Stimulated activated naive CD8-positive, alpha-beta T cell treated with anti-CD3 and anti-CD28 coated beads, Interleukin-15, Interleukin-2, amounts not matched to agents 100 ng/mL and 50 ng/mL, for 24 hours (primary cell): Measurements from ENCODE around the gene ID3.
A peak's percentile ranks its signal among the peaks of the same experiment; 100 is the strongest.

ENCODE experiments used
- H3K27ac Mint-ChIP-seq: one replicate; pipeline ENCODE4 v1.8.0; 2021; ENCODE audit warnings: mild to moderate bottlenecking, mixed read lengths
- H3K27me3 Mint-ChIP-seq: one replicate; pipeline ENCODE4 v1.8.0; 2021; ENCODE audit warnings: mixed read lengths
- H3K36me3 Mint-ChIP-seq: one replicate; pipeline ENCODE4 v1.8.0; 2021; ENCODE audit warnings: low read depth, mixed read lengths
- H3K4me1 Mint-ChIP-seq: one replicate; pipeline ENCODE4 v1.8.0; 2021; ENCODE audit warnings: low read depth, mixed read lengths
- H3K4me3 Mint-ChIP-seq: one replicate; pipeline ENCODE4 v1.8.0; 2021; ENCODE audit warnings: mild to moderate bottlenecking, mixed read lengths
- H3K9me3 Mint-ChIP-seq: one replicate; pipeline ENCODE4 v1.8.0; 2021; ENCODE audit warnings: mixed read lengths

The ID3 gene

GRCh38 chr1:23563003-23563402 lies 3.7 kb upstream of the ID3 start:
- Mint-ChIP-seq H3K27ac (peak overlapping the region; percentile 21), H3K4me3 (no peak overlapping the region), H3K9me3 (no peaks in the 10 kb centered on the region), H3K36me3 (peaks cover 7% of the 10 kb centered on the region), H3K27me3 (peaks cover 21% of the 10 kb centered on the region), H3K4me1 (peaks cover 53% of the 10 kb centered on the region)

- Mint-ChIP-seq H3K36me3 (peaks cover 13% of the 10 kb centered on the region), H3K4me1 (peaks cover 60% of the 10 kb centered on the region), H3K27me3 (peaks cover 21% of the 10 kb centered on the region), H3K4me3 (peak overlapping the region; percentile 30), H3K27ac (no peak overlapping the region), H3K9me3 (no peaks in the 10 kb centered on the region)
Measured at GRCh38 chr1:23562137-23562876, 3.0 kb upstream of the ID3 start.

GRCh38 chr1:23561813-23562100 lies 2.5 kb upstream of the ID3 start:
- H3K27me3 Mint-ChIP-seq: peaks cover 18% of the 10 kb centered on the region
- no peaks in the 10 kb centered on the region for H3K9me3 Mint-ChIP-seq
- H3K4me3 Mint-ChIP-seq: no peak overlapping the region
- no peak overlapping the region for H3K27ac Mint-ChIP-seq
- H3K36me3 Mint-ChIP-seq: peaks cover 19% of the 10 kb centered on the region
- H3K4me1 Mint-ChIP-seq: peaks cover 65% of the 10 kb centered on the region

- Mint-ChIP-seq H3K27ac (no peak overlapping the region), H3K4me3 (no peak overlapping the region), H3K27me3 (peaks cover 15% of the 10 kb centered on the region), H3K9me3 (no peaks in the 10 kb centered on the region), H3K4me1 (peaks cover 68% of the 10 kb centered on the region), H3K36me3 (peaks cover 20% of the 10 kb centered on the region)
Measured at GRCh38 chr1:23561076-23561812, 1.9 kb upstream of the ID3 start.

- Mint-ChIP-seq H3K36me3 (peaks cover 20% of the 10 kb centered on the region), H3K4me1 (peaks cover 75% of the 10 kb centered on the region), H3K27ac (peak overlapping the region; percentile 47), H3K27me3 (peaks cover 12% of the 10 kb centered on the region), H3K9me3 (no peaks in the 10 kb centered on the region), H3K4me3 (peak overlapping the region; percentile 85)
Measured at GRCh38 chr1:23559985-23560741, 862 bp upstream of the ID3 start.

- peaks cover 12% of the 10 kb centered on the region for H3K27me3 Mint-ChIP-seq
- H3K4me1 Mint-ChIP-seq: peaks cover 83% of the 10 kb centered on the region
- H3K36me3 Mint-ChIP-seq: peaks cover 20% of the 10 kb centered on the region
- peak overlapping the region; percentile 89 for H3K27ac Mint-ChIP-seq
- H3K9me3 Mint-ChIP-seq: no peaks in the 10 kb centered on the region
- peak overlapping the region; percentile 85 for H3K4me3 Mint-ChIP-seq
Measured at GRCh38 chr1:23558872-23559135, 497 bp downstream of the ID3 start.

GRCh38 chr1:23558140-23558871 lies 995 bp downstream of the ID3 start:
- Mint-ChIP-seq H3K27ac (peak overlapping the region; percentile 89), H3K9me3 (no peaks in the 10 kb centered on the region), H3K4me1 (peaks cover 82% of the 10 kb centered on the region), H3K4me3 (peak overlapping the region; percentile 85), H3K36me3 (peaks cover 20% of the 10 kb centered on the region), H3K27me3 (peaks cover 9% of the 10 kb centered on the region)

- H3K27ac Mint-ChIP-seq: peak overlapping the region; percentile 89
- peak overlapping the region; percentile 85 for H3K4me3 Mint-ChIP-seq
- H3K36me3 Mint-ChIP-seq: peaks cover 20% of the 10 kb centered on the region
- H3K4me1 Mint-ChIP-seq: peaks cover 76% of the 10 kb centered on the region
- peaks cover 9% of the 10 kb centered on the region for H3K27me3 Mint-ChIP-seq
- no peaks in the 10 kb centered on the region for H3K9me3 Mint-ChIP-seq
Measured at GRCh38 chr1:23557471-23558124, 1.7 kb downstream of the ID3 start.

- H3K36me3 Mint-ChIP-seq: peaks cover 20% of the 10 kb centered on the region
- H3K27ac Mint-ChIP-seq: peak overlapping the region; percentile 88
- peak overlapping the region; percentile 85 for H3K4me3 Mint-ChIP-seq
- peaks cover 73% of the 10 kb centered on the region for H3K4me1 Mint-ChIP-seq
- H3K9me3 Mint-ChIP-seq: no peaks in the 10 kb centered on the region
- peaks cover 9% of the 10 kb centered on the region for H3K27me3 Mint-ChIP-seq
Measured at GRCh38 chr1:23556635-23557470, 2.4 kb downstream of the ID3 start.

GRCh38 chr1:23555986-23556634 lies 3.2 kb downstream of the ID3 start:
- peaks cover 3% of the 10 kb centered on the region for H3K27me3 Mint-ChIP-seq

GRCh38 chr1:23555270-23555985 lies 3.9 kb downstream of the ID3 start:
- Mint-ChIP-seq H3K27ac (peak overlapping the region; percentile 88), H3K9me3 (no peaks in the 10 kb centered on the region), H3K4me1 (peaks cover 66% of the 10 kb centered on the region), H3K4me3 (peak overlapping the region; percentile 85), H3K36me3 (peaks cover 20% of the 10 kb centered on the region), H3K27me3 (no peaks in the 10 kb centered on the region)

More at GRCh38 chr1:23555986-23556634, 3.2 kb downstream of the ID3 start:
- H3K9me3 Mint-ChIP-seq: no peaks in the 10 kb centered on the region
- H3K27ac Mint-ChIP-seq: peak overlapping the region; percentile 88
- H3K4me1 Mint-ChIP-seq: peaks cover 68% of the 10 kb centered on the region
- peaks cover 20% of the 10 kb centered on the region for H3K36me3 Mint-ChIP-seq
- peak overlapping the region; percentile 85 for H3K4me3 Mint-ChIP-seq

GRCh38 chr1:23554481-23555269 lies 4.6 kb downstream of the ID3 start:
- Mint-ChIP-seq H3K4me1 (peaks cover 59% of the 10 kb centered on the region), H3K9me3 (no peaks in the 10 kb centered on the region), H3K4me3 (peak overlapping the region; percentile 85)

More at GRCh38 chr1:23554481-23555269, 4.6 kb downstream of the ID3 start:
- Mint-ChIP-seq H3K27ac (peak overlapping the region; percentile 88), H3K27me3 (no peaks in the 10 kb centered on the region), H3K36me3 (peaks cover 20% of the 10 kb centered on the region)
